Measurements from ENCODE around the gene AADACL4.

The AADACL4 gene

GRCh38 chr1:12634156-12634555, 9.7 kb upstream of the AADACL4 start:
- no peak overlapping the region for H3K23ac ChIP-seq (ENCODE audit: low read length)
- H2BK5ac ChIP-seq (ENCODE audit: low read length) = no peak overlapping the region
- H3K27me3 ChIP-seq (ENCODE audit: insufficient read depth, low read length, poor library complexity) = no peaks in the 10 kb centered on the region
- no peak overlapping the region for H3K56ac ChIP-seq (ENCODE audit: low read length)
- H3K4me3 ChIP-seq (ENCODE audit: low read length) = no peak overlapping the region
- no peak overlapping the region for H3K18ac ChIP-seq (ENCODE audit: low read length)
- H3K9ac ChIP-seq (ENCODE audit: low read length) = no peak overlapping the region
- H3K36me3 ChIP-seq (ENCODE audit: control insufficient read depth, insufficient read depth, low read length) = no peaks in the 10 kb centered on the region
- no peaks in the 10 kb centered on the region for H3K4me1 ChIP-seq (ENCODE audit: control insufficient read depth, low read depth, low read length)
- DNase-seq = no peak
- WGBS (ENCODE audit: extremely low coverage, insufficient coverage, low lambda C conversion rate) = no CpG with 5 or more reads among the region's 8 CpGs
- H2BK15ac ChIP-seq (replicated peaks; ENCODE audit: low read depth) = no peak overlapping the region
- H3K79me1 ChIP-seq (ENCODE audit: low read length) = no peaks in the 10 kb centered on the region
- H3K4ac ChIP-seq (ENCODE audit: low read depth, low read length) = no peak overlapping the region
- H4K8ac ChIP-seq (ENCODE audit: low read depth, low read length) = no peak overlapping the region
- no peak overlapping the region for H3K4me2 ChIP-seq (ENCODE audit: low read length)
- H2AK5ac ChIP-seq (ENCODE audit: low read length) = no peak overlapping the region
- H4K5ac ChIP-seq (ENCODE audit: low read length) = no peak overlapping the region
- H3K27ac ChIP-seq (ENCODE audit: low read depth, low read length) = no peak overlapping the region
- H3K79me2 ChIP-seq (ENCODE audit: control insufficient read depth, insufficient read depth, low read length) = no peaks in the 10 kb centered on the region
- H2BK120ac ChIP-seq (ENCODE audit: low read depth, low read length) = no peak overlapping the region

GRCh38 chr1:12634696-12635202, 9.1 kb upstream of the AADACL4 start:
- no peak overlapping the region for H4K8ac ChIP-seq (ENCODE audit: low read depth, low read length)
- H3K27me3 ChIP-seq (ENCODE audit: insufficient read depth, low read length, poor library complexity) = no peaks in the 10 kb centered on the region
- no peak overlapping the region for H4K5ac ChIP-seq (ENCODE audit: low read length)
- H2AK5ac ChIP-seq (ENCODE audit: low read length) = no peak overlapping the region
- H3K56ac ChIP-seq (ENCODE audit: low read length) = no peak overlapping the region
- no peak for DNase-seq
- WGBS (ENCODE audit: extremely low coverage, insufficient coverage, low lambda C conversion rate) = no CpG with 5 or more reads among the region's 18 CpGs
- no peak overlapping the region for H3K4ac ChIP-seq (ENCODE audit: low read depth, low read length)
- no peak overlapping the region for H3K4me3 ChIP-seq (ENCODE audit: low read length)
- H2BK15ac ChIP-seq (replicated peaks; ENCODE audit: low read depth) = no peak overlapping the region
- no peak overlapping the region for H3K4me2 ChIP-seq (ENCODE audit: low read length)
- no peak overlapping the region for H3K27ac ChIP-seq (ENCODE audit: low read depth, low read length)
- no peak overlapping the region for H3K23ac ChIP-seq (ENCODE audit: low read length)
- no peak overlapping the region for H2BK5ac ChIP-seq (ENCODE audit: low read length)
- no peaks in the 10 kb centered on the region for H3K36me3 ChIP-seq (ENCODE audit: control insufficient read depth, insufficient read depth, low read length)
- no peak overlapping the region for H3K9ac ChIP-seq (ENCODE audit: low read length)
- no peaks in the 10 kb centered on the region for H3K79me2 ChIP-seq (ENCODE audit: control insufficient read depth, insufficient read depth, low read length)
- no peaks in the 10 kb centered on the region for H3K79me1 ChIP-seq (ENCODE audit: low read length)
- H2BK120ac ChIP-seq (ENCODE audit: low read depth, low read length) = no peak overlapping the region
- H3K4me1 ChIP-seq (ENCODE audit: control insufficient read depth, low read depth, low read length) = no peaks in the 10 kb centered on the region
- H3K18ac ChIP-seq (ENCODE audit: low read length) = no peak overlapping the region

- no peak overlapping the region for H2AK5ac ChIP-seq (ENCODE audit: low read length)
- H2BK5ac ChIP-seq (ENCODE audit: low read length) = no peak overlapping the region
- no peak overlapping the region for H3K9ac ChIP-seq (ENCODE audit: low read length)
- no peak overlapping the region for H3K18ac ChIP-seq (ENCODE audit: low read length)
- no peak overlapping the region for H3K4me3 ChIP-seq (ENCODE audit: low read length)
- H3K36me3 ChIP-seq (ENCODE audit: control insufficient read depth, insufficient read depth, low read length) = no peaks in the 10 kb centered on the region
- no peak overlapping the region for H2BK120ac ChIP-seq (ENCODE audit: low read depth, low read length)
- no peak overlapping the region for H3K56ac ChIP-seq (ENCODE audit: low read length)
- H3K4ac ChIP-seq (ENCODE audit: low read depth, low read length) = no peak overlapping the region
- H3K4me2 ChIP-seq (ENCODE audit: low read length) = no peak overlapping the region
- no peak overlapping the region for H2BK15ac ChIP-seq (replicated peaks; ENCODE audit: low read depth)
- no peaks in the 10 kb centered on the region for H3K4me1 ChIP-seq (ENCODE audit: control insufficient read depth, low read depth, low read length)
- no peak overlapping the region for H3K27ac ChIP-seq (ENCODE audit: low read depth, low read length)
- H3K79me2 ChIP-seq (ENCODE audit: control insufficient read depth, insufficient read depth, low read length) = no peaks in the 10 kb centered on the region
- no peaks in the 10 kb centered on the region for H3K27me3 ChIP-seq (ENCODE audit: insufficient read depth, low read length, poor library complexity)
- DNase-seq = peak; percentile 83
- H3K79me1 ChIP-seq (ENCODE audit: low read length) = no peaks in the 10 kb centered on the region
- H4K5ac ChIP-seq (ENCODE audit: low read length) = no peak overlapping the region
- WGBS (ENCODE audit: extremely low coverage, insufficient coverage, low lambda C conversion rate) = no CpG with 5 or more reads among the region's 15 CpGs
- H3K23ac ChIP-seq (ENCODE audit: low read length) = no peak overlapping the region
- H4K8ac ChIP-seq (ENCODE audit: low read depth, low read length) = no peak overlapping the region
Observed at GRCh38 chr1:12636098-12636950, 7.6 kb upstream of the AADACL4 start.

- Histone ChIP-seq H2AK5ac (ENCODE audit: low read length) (no peak overlapping the region), H2BK15ac (replicated peaks; ENCODE audit: low read depth) (no peak overlapping the region), H2BK5ac (ENCODE audit: low read length) (no peak overlapping the region), H4K5ac (ENCODE audit: low read length) (no peak overlapping the region), H3K9ac (ENCODE audit: low read length) (no peak overlapping the region), H2BK120ac (ENCODE audit: low read depth, low read length) (no peak overlapping the region), H3K79me1 (ENCODE audit: low read length) (no peaks in the 10 kb centered on the region), H3K4me2 (ENCODE audit: low read length) (no peak overlapping the region), H3K56ac (ENCODE audit: low read length) (no peak overlapping the region), H3K4ac (ENCODE audit: low read depth, low read length) (no peak overlapping the region), H3K4me3 (ENCODE audit: low read length) (no peak overlapping the region), H4K8ac (ENCODE audit: low read depth, low read length) (no peak overlapping the region), H3K27me3 (ENCODE audit: insufficient read depth, low read length, poor library complexity) (no peaks in the 10 kb centered on the region), H3K4me1 (ENCODE audit: control insufficient read depth, low read depth, low read length) (no peaks in the 10 kb centered on the region), H3K18ac (ENCODE audit: low read length) (no peak overlapping the region), H3K36me3 (ENCODE audit: control insufficient read depth, insufficient read depth, low read length) (no peaks in the 10 kb centered on the region), H3K23ac (ENCODE audit: low read length) (no peak overlapping the region), H3K27ac (ENCODE audit: low read depth, low read length) (no peak overlapping the region), H3K79me2 (ENCODE audit: control insufficient read depth, insufficient read depth, low read length) (no peaks in the 10 kb centered on the region)
- no peak for DNase-seq
- WGBS (ENCODE audit: extremely low coverage, insufficient coverage, low lambda C conversion rate) = no CpG with 5 or more reads among the region's 8 CpGs
Observed at GRCh38 chr1:12637693-12638092, 6.2 kb upstream of the AADACL4 start.

GRCh38 chr1:12640237-12640957, 3.5 kb upstream of the AADACL4 start:
- peak; percentile 58 for DNase-seq
- H3K4me3 ChIP-seq (ENCODE audit: low read length) = no peak overlapping the region
- no peak overlapping the region for H2BK120ac ChIP-seq (ENCODE audit: low read depth, low read length)
- no peak overlapping the region for H3K56ac ChIP-seq (ENCODE audit: low read length)
- H2AK5ac ChIP-seq (ENCODE audit: low read length) = no peak overlapping the region
- no peaks in the 10 kb centered on the region for H3K79me1 ChIP-seq (ENCODE audit: low read length)
- no peak overlapping the region for H4K8ac ChIP-seq (ENCODE audit: low read depth, low read length)
- no peak overlapping the region for H3K4me2 ChIP-seq (ENCODE audit: low read length)
- no peaks in the 10 kb centered on the region for H3K36me3 ChIP-seq (ENCODE audit: control insufficient read depth, insufficient read depth, low read length)
- WGBS (ENCODE audit: extremely low coverage, insufficient coverage, low lambda C conversion rate) = no CpG with 5 or more reads among the region's 7 CpGs
- H2BK5ac ChIP-seq (ENCODE audit: low read length) = no peak overlapping the region
- H3K79me2 ChIP-seq (ENCODE audit: control insufficient read depth, insufficient read depth, low read length) = no peaks in the 10 kb centered on the region
- no peak overlapping the region for H2BK15ac ChIP-seq (replicated peaks; ENCODE audit: low read depth)
- no peak overlapping the region for H3K9ac ChIP-seq (ENCODE audit: low read length)
- H3K27me3 ChIP-seq (ENCODE audit: insufficient read depth, low read length, poor library complexity) = no peaks in the 10 kb centered on the region
- no peak overlapping the region for H3K27ac ChIP-seq (ENCODE audit: low read depth, low read length)
- H3K18ac ChIP-seq (ENCODE audit: low read length) = no peak overlapping the region
- no peak overlapping the region for H4K5ac ChIP-seq (ENCODE audit: low read length)
- no peak overlapping the region for H3K4ac ChIP-seq (ENCODE audit: low read depth, low read length)
- no peak overlapping the region for H3K23ac ChIP-seq (ENCODE audit: low read length)
- H3K4me1 ChIP-seq (ENCODE audit: control insufficient read depth, low read depth, low read length) = no peaks in the 10 kb centered on the region
